VCaP (cell line): Measurements from ENCODE around the gene CFAP99.

Source experiments
- H3K27ac ChIP-seq: fragments of 450-650 bp; 2 replicates; pipeline ENCODE4 v1.5.1; 2017
- CTCF ChIP-seq: fragments of 450-650 bp; conservative IDR thresholded peaks from 2 replicates; pipeline ENCODE4 v1.5.1; 2017; ENCODE audit warnings: mild to moderate bottlenecking, moderate library complexity

Gene CFAP99

GRCh38 chr4:2442175-2442993, 23.6 kb downstream of the CFAP99 start:
- H3K27ac ChIP-seq = no peak overlapping the region
- no peak for TF ChIP-seq CTCF

GRCh38 chr4:2443061-2443730, 24.4 kb downstream of the CFAP99 start:
- no peak overlapping the region for H3K27ac ChIP-seq
- no peak for TF ChIP-seq CTCF

GRCh38 chr4:2443956-2444740, 25.4 kb downstream of the CFAP99 start:
- no peak for TF ChIP-seq CTCF

GRCh38 chr4:2445130-2445529, 26.4 kb downstream of the CFAP99 start:
- TF ChIP-seq CTCF = no peak
- no peak overlapping the region for H3K27ac ChIP-seq

More at GRCh38 chr4:2443956-2444740, 25.4 kb downstream of the CFAP99 start:
- no peak overlapping the region for H3K27ac ChIP-seq

- TF ChIP-seq CTCF = no peak
- no peak overlapping the region for H3K27ac ChIP-seq
These were observed 26.8 kb downstream of the CFAP99 start for GRCh38 chr4:2445571-2445970.

- no peak overlapping the region for H3K27ac ChIP-seq
- no peak for TF ChIP-seq CTCF
These were observed 28.2 kb downstream of the CFAP99 start for GRCh38 chr4:2446656-2447564.
